Measurements from ENCODE around the gene MIAT. TPM values are rescaled to one million over a fixed set of nuclear protein-coding genes. Genes with fewer than 3 reads are reported as not detected.

Gene MIAT
- total RNA-seq, 4 donors from 2014 or later, result 2.0 to 3.0 (median 2.4) TPM

DNA sequence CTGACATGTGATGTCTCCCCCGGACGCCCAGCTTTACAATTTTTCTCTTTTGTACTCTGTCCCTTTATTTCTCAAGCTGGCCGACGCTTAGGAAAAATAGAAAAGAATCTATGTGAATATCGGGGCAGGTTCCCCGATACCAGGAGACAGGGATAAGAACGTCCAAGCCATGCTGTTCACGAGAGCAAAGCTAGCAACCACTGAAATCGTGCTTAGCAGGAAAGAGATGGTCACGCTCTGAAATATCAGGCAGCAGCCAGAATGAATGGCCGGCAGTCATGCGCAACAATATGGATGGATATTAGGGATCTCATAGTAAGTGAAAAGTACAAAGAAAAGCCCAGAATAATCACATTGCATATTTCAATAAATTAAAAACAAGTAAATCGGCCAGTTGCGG lies 43.1 kb upstream of the MIAT start:
- ATAC-seq (ENCODE audit: low FRiP score) (no peak), DNase-seq (ENCODE audit: low spot score) (no peak)
- TF ChIP-seq, protein P1, sequence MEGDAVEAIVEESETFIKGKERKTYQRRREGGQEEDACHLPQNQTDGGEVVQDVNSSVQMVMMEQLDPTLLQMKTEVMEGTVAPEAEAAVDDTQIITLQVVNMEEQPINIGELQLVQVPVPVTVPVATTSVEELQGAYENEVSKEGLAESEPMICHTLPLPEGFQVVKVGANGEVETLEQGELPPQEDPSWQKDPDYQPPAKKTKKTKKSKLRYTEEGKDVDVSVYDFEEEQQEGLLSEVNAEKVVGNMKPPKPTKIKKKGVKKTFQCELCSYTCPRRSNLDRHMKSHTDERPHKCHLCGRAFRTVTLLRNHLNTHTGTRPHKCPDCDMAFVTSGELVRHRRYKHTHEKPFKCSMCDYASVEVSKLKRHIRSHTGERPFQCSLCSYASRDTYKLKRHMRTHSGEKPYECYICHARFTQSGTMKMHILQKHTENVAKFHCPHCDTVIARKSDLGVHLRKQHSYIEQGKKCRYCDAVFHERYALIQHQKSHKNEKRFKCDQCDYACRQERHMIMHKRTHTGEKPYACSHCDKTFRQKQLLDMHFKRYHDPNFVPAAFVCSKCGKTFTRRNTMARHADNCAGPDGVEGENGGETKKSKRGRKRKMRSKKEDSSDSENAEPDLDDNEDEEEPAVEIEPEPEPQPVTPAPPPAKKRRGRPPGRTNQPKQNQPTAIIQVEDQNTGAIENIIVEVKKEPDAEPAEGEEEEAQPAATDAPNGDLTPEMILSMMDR (IDR thresholded peaks at IDR 0.05), result no peak

DNA sequence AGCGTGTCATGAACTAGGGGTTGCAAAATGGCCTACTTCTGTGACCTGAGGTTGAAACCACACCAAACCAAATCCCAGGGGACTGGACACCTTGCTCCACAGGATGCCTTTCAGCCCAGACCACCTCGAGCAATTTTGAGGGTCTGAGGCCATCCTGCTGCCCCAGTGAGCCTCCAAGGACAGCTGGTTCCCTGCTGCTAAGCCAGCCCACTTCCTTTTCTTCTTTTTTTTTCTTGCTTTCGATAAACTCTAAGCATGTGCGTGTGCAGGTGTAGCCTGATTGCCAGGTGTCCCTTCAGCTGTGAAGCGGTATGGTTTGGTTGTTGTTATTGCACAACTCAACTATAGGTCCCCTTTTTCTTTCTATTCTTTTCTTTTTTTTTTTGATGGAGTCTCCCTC lies 42.2 kb upstream of the MIAT start:
- DNase-seq (ENCODE audit: low spot score), result no peak
- no peak for ATAC-seq (ENCODE audit: low FRiP score)
- TF ChIP-seq, protein P1 (IDR thresholded peaks at IDR 0.05), result no peak

DNA sequence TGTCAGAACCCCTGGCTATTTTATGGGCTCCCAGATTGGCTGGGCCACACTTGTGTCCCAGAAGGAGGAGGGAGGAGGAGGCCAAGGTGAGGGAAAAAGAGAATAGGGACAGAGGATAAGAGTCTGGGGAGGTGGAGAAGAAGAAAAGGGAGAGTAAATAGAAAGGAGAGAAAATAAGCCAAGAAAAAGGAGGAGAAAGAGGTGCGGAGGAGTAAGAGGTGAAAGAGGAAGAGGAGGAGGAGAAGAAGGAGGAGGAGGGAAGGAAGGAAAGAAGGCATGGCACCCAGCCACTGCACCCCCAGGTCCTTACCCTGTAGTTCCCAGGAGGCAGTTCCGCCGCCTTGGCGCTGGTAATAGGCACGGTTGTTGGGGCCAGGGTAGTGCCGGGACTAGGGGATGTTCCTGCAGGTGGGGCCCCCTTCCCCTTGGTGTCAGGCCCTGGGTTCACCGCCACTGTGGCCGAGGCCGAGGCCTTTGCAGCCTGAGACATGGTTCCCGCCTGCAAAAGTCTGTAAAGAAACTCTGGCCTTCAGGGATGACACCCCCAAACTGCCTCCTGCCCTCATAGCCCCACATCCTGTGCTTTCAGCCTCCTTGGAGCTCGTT lies 41.5 kb upstream of the MIAT start:
- TF ChIP-seq, protein P1 (IDR thresholded peaks at IDR 0.05), result no peak
- no peak for DNase-seq (ENCODE audit: low spot score)
- no peak for ATAC-seq (ENCODE audit: low FRiP score)

DNA sequence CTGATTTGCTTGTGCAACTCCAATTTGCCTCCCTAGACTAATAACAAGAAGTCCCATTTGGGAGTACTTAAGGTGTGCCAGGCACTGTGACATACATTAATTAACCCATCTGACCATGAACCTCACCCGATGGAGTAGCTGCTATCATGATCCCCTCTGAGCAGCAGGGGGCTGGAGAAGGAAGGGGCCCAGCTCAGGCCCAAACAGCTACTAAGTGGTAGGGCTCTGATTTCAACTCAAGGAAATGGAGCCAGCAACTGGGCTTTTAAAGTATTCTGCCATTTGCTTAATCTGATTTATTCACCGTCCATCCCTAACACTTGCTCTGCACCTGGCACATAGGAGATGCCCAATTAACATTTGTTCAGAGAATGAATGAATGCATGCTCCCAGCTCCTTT lies 40.7 kb upstream of the MIAT start:
- ATAC-seq (ENCODE audit: low FRiP score), result no peak
- TF ChIP-seq, protein P1 (IDR thresholded peaks at IDR 0.05), result no peak
- no peak for DNase-seq (ENCODE audit: low spot score)

DNA sequence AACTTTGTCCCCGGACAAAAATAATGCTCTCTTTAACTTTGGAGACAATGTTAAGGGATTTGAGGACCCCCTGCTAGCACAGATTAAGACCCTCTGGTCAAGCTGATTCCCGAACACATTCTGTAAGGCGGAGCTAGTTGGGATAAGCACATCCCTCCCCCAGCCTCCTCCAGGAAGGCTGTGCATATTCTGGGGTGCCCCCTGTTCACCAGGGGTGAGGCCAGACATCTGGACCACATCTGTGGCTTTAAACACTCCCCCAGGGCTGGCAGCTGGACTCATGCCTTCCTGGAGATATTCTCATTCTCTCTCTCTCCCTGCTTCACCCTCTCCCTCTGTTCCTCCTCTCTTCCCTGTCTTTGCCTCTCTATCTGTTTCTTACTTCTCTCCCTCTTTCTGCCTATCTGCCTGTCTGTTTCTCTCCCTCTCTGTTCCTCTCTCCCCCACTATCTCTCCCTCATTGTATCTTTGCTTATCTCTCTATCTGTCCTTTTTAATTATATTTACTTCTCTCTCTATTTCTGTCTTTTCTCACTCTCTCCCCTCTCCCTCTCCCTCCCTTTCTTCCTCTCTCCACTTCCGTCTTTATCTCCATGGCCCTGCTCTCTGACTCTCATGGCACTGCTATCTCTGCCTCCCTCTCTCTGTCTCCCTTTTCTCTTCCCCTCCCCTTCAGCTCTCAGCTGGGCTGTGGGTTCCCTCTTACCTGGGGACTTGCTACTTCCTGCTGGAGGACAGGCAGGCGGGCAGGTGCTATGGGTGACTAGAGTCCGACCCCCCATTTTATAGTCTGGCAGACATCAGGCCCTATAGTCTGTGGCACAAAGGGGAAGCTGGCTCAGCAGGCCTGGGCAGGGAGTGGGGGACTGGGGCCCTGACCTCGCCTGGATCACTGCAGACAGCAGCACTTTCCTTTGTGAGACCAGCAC lies 39.9 kb upstream of the MIAT start, which contains the start of gene CRYBB1:
TSS of gene CRYBB1 (minus strand) at position 757 of the 929 bp plus-strand sequence. CDS start 1,708 bp downstream, outside the sequence.
- TF ChIP-seq, protein P1 (IDR thresholded peaks at IDR 0.05), result no peak
- DNase-seq (ENCODE audit: low spot score) (no peak), ATAC-seq (ENCODE audit: low FRiP score) (peak; percentile 65)

DNA sequence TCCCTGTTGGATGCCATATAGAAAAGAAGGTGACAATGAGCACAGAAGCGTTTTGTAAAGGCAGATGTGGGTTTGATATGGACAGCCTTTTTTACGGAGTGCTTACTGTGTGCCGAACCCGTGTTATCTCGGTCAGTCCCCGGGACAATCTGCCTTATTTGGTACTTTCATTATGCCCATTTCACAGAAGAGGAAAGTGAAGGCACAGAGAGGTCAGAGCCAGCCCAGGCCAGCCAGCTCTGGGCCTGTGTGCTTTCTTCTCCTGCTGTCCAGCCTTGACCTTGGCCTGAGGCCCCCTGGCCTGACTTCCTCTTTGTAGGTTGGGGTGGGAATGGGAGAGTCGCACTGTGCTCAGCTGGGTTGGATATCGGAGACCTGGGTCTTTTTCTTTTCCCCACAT lies 38.9 kb upstream of the MIAT start:
- no peak for ATAC-seq (ENCODE audit: low FRiP score)
- TF ChIP-seq, protein P1 (IDR thresholded peaks at IDR 0.05), result no peak
- DNase-seq (ENCODE audit: low spot score), result no peak
